Upper lobe of right lung (tissue), 1 donor: Measurements from ENCODE around the gene ZNF324B. TPM values are rescaled to one million over a fixed set of nuclear protein-coding genes. Genes with fewer than 3 reads are reported as not detected.
"Not testable (repeated sequence)": the region's sequence is repeated elsewhere in the genome, so short reads cannot be mapped to it uniquely, and the experiment has no call there.

Source experiments
- ATAC-seq: fragments of 200-7000 bp; cut with Tn5 transposase; one replicate; pipeline ENCODE4 v1.9.1; 2020; ENCODE audit warnings: mild to moderate bottlenecking, moderate library complexity
- DNase-seq: peaks from one replicate; pipeline ENCODE4 v3.0.0-alpha.2; 2020
- H3K27ac ChIP-seq: fragments of 200-600 bp; one replicate; pipeline ENCODE4 v1.8.0; 2022
- H3K27me3 ChIP-seq: fragments of 200-600 bp; one replicate; pipeline ENCODE4 v1.8.0; 2022; ENCODE audit warnings: mild to moderate bottlenecking
- H3K36me3 ChIP-seq: fragments of 200-600 bp; one replicate; pipeline ENCODE4 v1.8.0; 2022
- H3K4me1 ChIP-seq: fragments of 200-600 bp; one replicate; pipeline ENCODE4 v1.8.0; 2022
- H3K4me3 ChIP-seq: fragments of 200-600 bp; one replicate; pipeline ENCODE4 v1.8.0; 2022; ENCODE audit warnings: mild to moderate bottlenecking
- H3K9me3 ChIP-seq: fragments of 200-600 bp; one replicate; pipeline ENCODE4 v1.8.0; 2022
- CTCF ChIP-seq: fragments of 200-600 bp; IDR thresholded peaks from one replicate; pipeline ENCODE4 v1.8.0; 2022; ENCODE audit warnings: antibody characterized with exemption
- intact Hi-C: fragments of 100-400 bp; cut with DNase I; formaldehyde crosslinking; loops from one replicate; pipeline ENCODE4 v1.11.0; 2022
- total RNA-seq: library from RNA; stranded (reverse); fragmentation: NEBNext Ultra II Directional; extraction: Animal tissue kit (Norgen Biotek cat#: 25700); gene quantifications from one replicate; pipeline ENCODE4 v1.2.1, GENCODE V29; 2021
- donor health status: DM: no; HTN: yes; CAD: no; lungs with severe emphysema.

Gene ZNF324B
- total RNA-seq, 1 donor from 2014 or later = 6.9 TPM

- H3K27ac ChIP-seq = no peak overlapping the region
- H3K27me3 ChIP-seq = no peaks in the 10 kb centered on the region
- H3K9me3 ChIP-seq = peaks cover 58% of the 10 kb centered on the region
- TF ChIP-seq CTCF = no peak
- no peaks in the 10 kb centered on the region for H3K4me1 ChIP-seq
- H3K4me3 ChIP-seq = no peak overlapping the region
- ATAC-seq = no peak
- no peak for DNase-seq
- intact Hi-C loops = no loop called here
- peaks cover 12% of the 10 kb centered on the region for H3K36me3 ChIP-seq
Measured at GRCh38 chr19:58429745-58430144, 21.7 kb upstream of the ZNF324B start.

- ATAC-seq (no peak), DNase-seq (no peak)
- Histone ChIP-seq H3K9me3 (peaks cover 83% of the 10 kb centered on the region), H3K4me3 (no peak overlapping the region), H3K27me3 (no peaks in the 10 kb centered on the region), H3K36me3 (peaks cover 35% of the 10 kb centered on the region), H3K4me1 (peaks cover 4% of the 10 kb centered on the region), H3K27ac (no peak overlapping the region)
- intact Hi-C loops = no loop called here
- TF ChIP-seq CTCF = no peak
Measured at GRCh38 chr19:58434217-58434616, 17.2 kb upstream of the ZNF324B start.

GRCh38 chr19:58439576-58440554, 11.6 kb upstream of the ZNF324B start, which contains the start of gene ZNF132:
Gene ZNF132, minus strand, starts transcription at chr19:58440153. Its CDS starts 332 bp downstream, at chr19:58439821.
- Histone ChIP-seq H3K36me3 (peaks cover 22% of the 10 kb centered on the region), H3K4me1 (peaks cover 15% of the 10 kb centered on the region), H3K4me3 (peak within 1 kb of the TSS; percentile 79), H3K9me3 (peaks cover 30% of the 10 kb centered on the region), H3K27ac (peak within 1 kb of the TSS; percentile 69), H3K27me3 (no peaks in the 10 kb centered on the region)
- intact Hi-C loops = no loop called here
- DNase-seq (peak; percentile 97), ATAC-seq (peak; percentile 98)
- TF ChIP-seq CTCF = no peak

GRCh38 chr19:58440556-58440955, 10.9 kb upstream of the ZNF324B start:
- peaks cover 15% of the 10 kb centered on the region for H3K36me3 ChIP-seq
- intact Hi-C loops = no loop called here
- peak overlapping the region; percentile 79 for H3K4me3 ChIP-seq
- DNase-seq (no peak), ATAC-seq (peak; percentile 2)
- no peaks in the 10 kb centered on the region for H3K27me3 ChIP-seq
- H3K27ac ChIP-seq = peak overlapping the region; percentile 69
- no peak for TF ChIP-seq CTCF
- H3K9me3 ChIP-seq = peaks cover 23% of the 10 kb centered on the region
- H3K4me1 ChIP-seq = peaks cover 15% of the 10 kb centered on the region

- H3K36me3 ChIP-seq, ATAC-seq, DNase-seq, H3K4me3 ChIP-seq, H3K27ac ChIP-seq, H3K9me3 ChIP-seq, H3K27me3 ChIP-seq, intact Hi-C loops: not testable (repeated sequence)
- H3K4me1 ChIP-seq = peaks cover 15% of the 10 kb centered on the region
Measured at GRCh38 chr19:58442986-58443385, 8.4 kb upstream of the ZNF324B start.

- intact Hi-C loops, ATAC-seq, DNase-seq: not testable (repeated sequence)
Measured at GRCh38 chr19:58448860-58449259, 2.6 kb upstream of the ZNF324B start.

GRCh38 chr19:58449980-58450379, 1.4 kb upstream of the ZNF324B start:
- intact Hi-C loops, H3K27me3 ChIP-seq: not testable (repeated sequence)

More at GRCh38 chr19:58448860-58449259, 2.6 kb upstream of the ZNF324B start:
- H3K9me3 ChIP-seq, H3K36me3 ChIP-seq, H3K27ac ChIP-seq, H3K27me3 ChIP-seq, H3K4me3 ChIP-seq: not testable (repeated sequence)
- H3K4me1 ChIP-seq = peaks cover 11% of the 10 kb centered on the region

More at GRCh38 chr19:58449980-58450379, 1.4 kb upstream of the ZNF324B start:
- peaks cover 11% of the 10 kb centered on the region for H3K4me1 ChIP-seq
- not testable (repeated sequence) for H3K9me3 ChIP-seq, DNase-seq, ATAC-seq, H3K27ac ChIP-seq, H3K4me3 ChIP-seq, H3K36me3 ChIP-seq
